ENCODE results near the gene BEGAIN.

Gene BEGAIN, protein sequence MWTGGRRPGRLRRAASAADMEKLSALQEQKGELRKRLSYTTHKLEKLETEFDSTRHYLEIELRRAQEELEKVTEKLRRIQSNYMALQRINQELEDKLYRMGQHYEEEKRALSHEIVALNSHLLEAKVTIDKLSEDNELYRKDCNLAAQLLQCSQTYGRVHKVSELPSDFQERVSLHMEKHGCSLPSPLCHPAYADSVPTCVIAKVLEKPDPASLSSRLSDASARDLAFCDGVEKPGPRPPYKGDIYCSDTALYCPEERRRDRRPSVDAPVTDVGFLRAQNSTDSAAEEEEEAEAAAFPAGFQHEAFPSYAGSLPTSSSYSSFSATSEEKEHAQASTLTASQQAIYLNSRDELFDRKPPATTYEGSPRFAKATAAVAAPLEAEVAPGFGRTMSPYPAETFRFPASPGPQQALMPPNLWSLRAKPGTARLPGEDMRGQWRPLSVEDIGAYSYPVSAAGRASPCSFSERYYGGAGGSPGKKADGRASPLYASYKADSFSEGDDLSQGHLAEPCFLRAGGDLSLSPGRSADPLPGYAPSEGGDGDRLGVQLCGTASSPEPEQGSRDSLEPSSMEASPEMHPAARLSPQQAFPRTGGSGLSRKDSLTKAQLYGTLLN

DNA sequence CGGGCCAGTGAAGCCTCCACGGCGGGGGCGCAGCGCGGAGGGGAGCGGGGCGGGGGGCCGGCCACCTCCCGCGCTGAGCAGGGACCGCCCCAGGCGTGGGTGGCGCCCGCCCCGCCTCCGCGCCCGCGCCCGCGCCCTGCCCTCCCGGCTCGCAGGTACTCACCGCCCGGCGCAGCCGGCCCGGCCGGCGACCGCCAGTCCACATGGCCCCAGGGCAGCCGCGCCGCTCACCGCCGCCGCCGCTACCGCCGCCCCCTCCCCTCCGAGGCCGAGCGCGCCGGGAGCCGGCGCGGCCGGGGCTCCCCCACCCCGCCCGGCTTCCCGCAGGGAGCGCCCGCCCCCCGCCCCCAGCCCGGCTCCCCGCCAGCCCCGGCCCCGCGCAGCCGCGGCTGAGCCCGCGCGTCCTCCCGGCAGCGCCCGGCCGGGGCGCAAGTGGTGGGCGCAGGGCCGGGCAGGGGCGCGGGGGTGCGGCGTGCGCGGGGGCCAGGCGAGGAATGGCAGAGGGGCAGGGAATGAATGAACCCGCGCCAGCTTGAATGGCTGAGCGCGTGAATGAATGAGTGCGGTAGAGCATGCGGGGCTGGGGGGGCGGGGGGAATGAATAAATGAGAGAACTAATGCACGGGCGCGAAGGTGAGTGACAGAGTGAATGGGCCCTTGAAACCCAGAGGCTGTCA is at the start of gene BEGAIN:
BEGAIN (minus strand) TSS at position 332 of the 677 bp plus-strand sequence; CDS start at position 205, 127 bp downstream.
- DNase-seq, result no peak

DNA sequence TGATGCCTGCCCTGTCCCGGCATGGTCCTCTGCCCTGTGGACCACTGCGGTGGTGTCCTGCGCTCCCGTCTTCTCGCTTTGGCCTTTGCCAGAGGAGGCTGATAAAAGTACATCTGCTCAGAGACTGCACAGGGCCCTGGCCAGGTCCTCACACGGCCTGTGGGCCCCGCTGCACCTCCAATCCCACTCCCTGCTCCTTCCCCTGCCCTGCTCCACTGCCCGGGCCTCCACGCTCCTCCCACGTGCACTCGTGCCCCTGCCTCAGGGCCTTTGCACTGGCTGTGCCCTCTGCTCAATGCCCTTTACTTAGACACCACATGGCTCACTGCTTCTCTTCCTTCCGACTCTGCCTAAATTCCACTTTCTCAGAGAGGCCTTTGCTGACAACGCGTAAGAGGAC is 49.3 kb upstream of the BEGAIN start:
- DNase-seq, result no peak

DNA sequence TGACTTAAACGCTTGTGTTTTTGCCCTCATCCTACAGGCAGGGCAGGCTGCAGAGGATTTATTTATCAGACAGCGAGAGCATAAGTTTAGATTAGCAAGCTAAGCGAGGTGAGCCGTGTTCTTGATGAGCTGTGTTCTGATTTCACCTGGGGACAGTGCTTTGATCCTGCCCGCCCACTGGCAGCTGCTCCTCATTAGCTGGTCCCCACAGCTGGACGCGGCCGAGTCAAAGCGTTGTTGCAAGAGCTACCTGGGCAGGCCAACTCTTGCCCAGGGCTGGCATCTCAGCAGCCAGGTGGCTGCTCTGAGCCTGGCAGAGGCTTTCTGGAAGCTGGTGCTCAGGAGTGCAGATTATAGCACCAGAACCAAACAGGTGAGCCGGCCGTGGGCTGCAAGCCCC is 46.8 kb upstream of the BEGAIN start:
- DNase-seq, result no peak

DNA sequence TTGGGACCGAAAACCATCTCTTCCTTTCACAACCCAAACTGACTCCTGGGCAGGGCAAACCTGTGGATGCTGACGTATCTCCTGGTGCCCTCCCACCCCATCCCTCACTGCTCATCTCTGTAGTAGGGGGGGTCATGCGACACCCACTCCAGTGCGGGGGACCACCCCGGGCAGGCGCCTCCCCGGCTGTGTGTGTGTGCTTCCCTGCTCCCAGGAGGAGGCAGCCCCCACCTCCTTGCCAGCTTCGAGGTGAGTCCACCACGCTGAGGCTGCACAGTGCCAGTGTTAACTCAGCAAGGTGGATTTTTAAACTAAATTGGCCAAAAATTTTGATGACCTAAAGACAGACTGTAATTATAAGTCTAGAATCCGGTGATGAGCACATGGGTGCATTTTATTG is 46.2 kb upstream of the BEGAIN start:
- DNase-seq, result no peak

DNA sequence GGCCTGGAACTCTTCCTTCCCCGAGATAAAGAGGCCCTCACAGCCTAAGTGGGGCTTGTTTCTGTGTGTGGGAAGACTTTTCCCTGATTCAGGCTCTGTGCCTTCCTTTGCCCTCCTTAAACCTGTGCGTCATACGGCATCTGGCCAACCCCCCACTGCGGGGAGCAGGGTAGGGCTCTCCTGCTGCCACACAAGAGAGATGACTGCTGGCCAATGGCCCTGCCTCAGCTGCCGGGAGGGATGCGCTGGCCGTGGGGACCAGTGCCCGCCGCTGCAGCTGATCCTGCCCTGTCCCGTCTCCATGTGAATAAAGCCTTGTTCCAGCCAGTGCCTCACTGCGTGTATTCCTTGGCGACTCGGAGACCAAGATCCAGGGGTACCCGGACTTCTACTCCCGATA is 42.5 kb upstream of the BEGAIN start:
- DNase-seq, result no peak

DNA sequence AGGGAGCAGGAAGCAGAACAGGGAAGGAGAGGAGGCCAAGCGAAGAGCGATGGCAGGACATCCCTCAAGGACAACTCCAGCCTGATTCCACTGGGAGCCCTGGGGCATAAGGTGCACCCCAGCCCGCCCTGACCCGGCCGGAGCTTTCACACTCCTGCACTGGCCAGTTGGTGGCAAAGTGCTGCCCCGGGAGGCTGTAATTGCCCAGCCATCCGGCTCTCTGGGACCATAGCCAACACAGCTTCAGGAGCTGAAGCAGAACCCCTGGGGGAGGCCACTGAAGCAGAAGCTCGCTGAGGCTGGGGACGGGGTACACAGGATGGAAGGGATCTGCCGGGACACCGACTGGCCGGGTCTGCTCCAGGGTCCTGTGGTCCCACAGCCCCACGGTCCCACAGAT is 41.9 kb upstream of the BEGAIN start:
- DNase-seq, result no peak

DNA sequence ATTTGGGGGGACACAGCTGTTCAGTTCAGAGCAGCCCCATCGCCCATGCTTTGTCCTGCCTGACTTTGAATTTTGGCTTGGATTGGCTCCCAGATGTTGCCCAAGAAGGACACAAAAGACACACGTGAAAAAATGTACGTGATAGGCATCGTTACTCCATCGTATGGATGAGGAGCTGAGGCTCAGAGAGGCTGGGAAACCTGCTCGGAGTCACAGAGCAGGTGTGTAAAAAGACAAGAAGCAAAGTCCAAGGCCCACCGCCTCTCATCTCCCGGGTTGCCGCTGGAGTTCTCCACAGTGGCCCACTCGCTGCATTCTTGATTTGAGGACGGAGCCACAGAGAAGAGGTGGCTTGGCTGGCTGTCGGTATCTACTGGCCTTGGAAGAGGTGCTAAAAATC is 41.0 kb upstream of the BEGAIN start:
- no peak for DNase-seq

DNA sequence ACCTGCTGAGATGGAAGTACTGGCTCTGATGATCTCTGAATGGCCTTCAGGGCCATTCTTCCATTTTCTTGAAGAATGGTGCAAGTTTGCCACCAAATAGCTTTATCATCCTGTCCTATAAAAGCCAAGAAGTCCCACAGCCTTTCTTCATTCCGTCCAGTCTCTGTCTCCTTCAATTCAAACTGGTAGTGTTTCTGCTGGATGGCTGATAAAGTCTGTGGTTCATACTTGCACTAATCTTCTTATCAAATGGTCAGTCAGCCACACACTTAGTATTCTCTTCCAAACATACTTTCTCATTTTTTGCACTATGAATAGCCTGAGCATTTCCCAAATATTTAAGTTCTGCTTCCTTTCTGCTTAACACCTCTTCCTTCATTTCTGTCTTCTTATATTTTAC is 39.4 kb upstream of the BEGAIN start:
- DNase-seq, result no peak

DNA sequence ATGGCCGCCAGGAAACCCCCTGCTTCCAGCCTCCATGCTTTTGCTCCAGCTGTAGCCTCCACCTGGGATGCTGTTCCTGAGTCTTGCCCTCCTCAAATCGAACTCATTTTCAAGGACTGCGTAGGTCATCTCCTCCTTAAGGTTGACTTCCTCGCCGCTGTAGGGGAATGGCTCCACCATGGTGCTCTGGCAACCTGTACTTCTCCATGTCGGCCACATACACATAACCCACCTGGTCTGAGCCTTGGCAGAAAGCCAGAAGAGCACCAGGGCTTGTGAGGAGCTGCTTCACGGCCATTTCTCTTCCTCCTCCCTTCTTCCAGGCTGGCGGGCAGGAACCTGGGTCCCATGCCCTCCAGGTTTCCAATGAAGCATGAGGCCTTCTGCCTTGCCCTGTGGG is 36.7 kb upstream of the BEGAIN start:
- no peak for DNase-seq

DNA sequence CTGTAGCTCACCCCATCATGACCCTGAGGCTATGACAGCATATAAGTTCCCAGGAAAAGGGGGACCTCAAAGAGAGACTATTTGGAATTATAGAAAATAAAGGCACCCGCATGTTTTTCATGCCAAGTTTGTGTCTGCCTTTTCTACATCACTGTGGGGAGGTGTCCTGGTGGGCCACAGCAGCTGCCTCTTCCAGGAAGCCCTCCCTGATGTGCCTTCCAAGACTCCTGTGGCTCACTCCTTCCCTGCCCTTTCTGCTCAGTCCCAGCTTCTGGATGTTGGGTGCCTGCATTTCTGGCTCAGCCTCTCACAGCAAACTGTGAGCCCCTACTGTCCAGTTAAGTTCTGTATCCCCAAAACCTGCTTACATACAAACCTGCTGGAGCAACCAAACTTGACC is 36.3 kb upstream of the BEGAIN start:
- no peak for DNase-seq

DNA sequence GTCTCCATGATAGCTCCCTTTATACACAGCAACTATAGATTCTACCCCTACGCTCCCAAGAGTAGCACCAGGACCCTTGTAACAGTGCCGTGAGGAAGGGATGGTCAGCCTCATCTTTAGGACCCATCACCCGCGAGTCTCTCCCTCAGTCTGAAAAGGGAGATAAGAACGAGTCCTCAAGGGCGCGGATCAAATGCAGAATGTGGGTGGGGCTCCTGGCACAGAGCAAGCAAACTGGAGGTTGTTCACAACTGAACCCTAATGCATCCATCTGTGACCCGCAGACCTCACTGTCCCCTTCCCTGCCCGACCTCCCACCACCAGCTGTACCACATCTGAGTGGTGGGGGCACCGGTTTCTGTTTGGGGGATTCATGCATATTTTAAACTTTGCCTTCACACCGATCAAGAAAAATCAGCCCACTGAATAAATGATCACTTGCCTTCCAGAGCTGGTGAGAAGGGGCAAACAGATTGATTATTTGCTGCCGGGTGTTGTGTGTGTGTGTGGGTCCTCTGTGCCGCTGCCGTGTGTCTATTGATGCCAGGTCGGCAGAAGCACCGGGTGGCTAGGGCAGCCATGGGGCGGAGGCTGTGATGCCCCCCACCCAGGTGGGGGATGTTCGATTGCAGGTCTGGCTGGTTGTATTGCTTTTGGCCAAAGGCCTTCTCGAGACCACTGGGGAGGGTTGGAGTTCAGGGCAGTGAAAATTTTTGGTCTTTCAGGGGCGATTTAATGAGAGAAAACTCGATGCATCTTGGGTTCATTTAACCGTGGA is 35.7 kb upstream of the BEGAIN start:
- DNase-seq, result no peak

DNA sequence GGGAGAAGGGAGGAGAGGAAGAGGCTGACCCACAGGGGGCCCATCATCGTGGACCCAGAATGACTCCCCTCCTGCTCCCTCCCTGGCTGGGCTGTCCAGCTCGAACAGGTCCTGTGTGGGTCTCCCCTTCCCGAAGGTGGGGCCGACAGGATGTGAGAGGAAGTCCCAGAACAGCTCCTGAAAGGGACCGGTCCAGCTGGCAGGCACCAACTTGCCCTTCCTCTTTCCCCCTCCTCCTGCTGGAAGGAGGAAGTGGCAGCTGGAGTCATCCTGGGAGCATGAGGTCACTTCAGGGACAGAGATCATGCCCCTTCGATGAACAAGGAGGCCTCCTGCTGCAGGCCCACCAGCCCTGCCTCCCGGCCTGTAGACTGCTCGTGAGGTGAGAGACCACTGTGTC is 35.0 kb upstream of the BEGAIN start:
- DNase-seq, result no peak

DNA sequence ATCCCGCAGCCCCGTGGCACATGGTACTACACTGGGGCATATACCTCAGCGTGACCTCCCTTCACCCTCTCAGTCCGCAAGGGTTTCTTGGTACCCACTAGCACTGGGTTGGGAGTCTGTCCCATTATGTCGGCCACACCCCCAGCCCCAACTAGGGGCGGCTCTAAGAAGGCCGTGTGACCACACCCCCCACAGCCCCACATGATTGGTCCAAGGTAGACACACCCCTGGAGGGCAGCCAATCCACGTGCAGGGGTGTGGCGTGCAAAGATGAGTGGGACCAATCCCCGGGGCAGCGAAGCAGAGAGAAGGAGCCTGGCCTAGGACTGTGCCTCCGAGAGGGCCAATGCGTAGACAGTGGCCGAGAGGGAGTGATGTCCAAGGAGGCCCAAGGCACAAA is 34.6 kb upstream of the BEGAIN start:
- no peak for DNase-seq

DNA sequence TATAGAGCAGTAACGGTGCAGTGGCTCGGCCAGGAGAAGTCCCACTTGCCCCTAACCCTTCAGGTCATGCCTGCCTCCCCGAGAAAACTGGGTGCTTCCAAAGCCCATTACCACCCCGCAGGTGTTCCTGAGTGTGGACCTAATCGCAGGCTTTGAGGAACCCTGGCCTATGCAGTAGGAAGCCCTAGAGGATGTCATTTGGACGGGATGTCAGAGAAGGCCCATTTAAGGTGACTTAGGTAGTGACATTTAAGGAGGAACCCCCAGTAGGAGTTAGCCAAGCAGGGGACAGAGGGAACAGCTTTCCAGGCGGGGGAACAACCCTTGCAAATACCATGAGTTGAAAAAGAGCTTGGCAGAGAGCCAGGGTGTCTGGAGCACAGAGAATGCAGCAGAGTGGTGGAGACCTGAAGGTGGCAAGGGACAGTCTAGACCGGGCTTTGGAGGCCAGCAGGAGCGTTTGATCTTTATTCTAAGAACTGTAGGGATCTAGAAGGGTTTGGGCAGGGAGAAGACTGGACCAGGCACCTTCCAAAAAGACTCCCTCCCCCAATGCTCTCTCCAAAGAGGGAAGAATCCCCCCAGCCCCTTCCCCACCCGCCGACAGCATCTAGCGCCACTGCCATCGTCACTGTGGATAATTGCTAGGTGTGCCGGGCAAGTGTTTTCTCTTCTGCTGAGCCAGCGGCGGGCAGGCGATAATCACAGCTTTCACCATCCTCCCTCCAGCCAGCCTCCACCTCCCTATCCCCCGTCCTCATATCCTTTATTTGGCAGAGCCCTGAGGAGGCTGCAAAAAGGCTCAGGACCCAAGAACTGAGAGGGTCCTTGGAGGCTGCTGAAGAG is 33.3 kb upstream of the BEGAIN start:
- no peak for DNase-seq

DNA sequence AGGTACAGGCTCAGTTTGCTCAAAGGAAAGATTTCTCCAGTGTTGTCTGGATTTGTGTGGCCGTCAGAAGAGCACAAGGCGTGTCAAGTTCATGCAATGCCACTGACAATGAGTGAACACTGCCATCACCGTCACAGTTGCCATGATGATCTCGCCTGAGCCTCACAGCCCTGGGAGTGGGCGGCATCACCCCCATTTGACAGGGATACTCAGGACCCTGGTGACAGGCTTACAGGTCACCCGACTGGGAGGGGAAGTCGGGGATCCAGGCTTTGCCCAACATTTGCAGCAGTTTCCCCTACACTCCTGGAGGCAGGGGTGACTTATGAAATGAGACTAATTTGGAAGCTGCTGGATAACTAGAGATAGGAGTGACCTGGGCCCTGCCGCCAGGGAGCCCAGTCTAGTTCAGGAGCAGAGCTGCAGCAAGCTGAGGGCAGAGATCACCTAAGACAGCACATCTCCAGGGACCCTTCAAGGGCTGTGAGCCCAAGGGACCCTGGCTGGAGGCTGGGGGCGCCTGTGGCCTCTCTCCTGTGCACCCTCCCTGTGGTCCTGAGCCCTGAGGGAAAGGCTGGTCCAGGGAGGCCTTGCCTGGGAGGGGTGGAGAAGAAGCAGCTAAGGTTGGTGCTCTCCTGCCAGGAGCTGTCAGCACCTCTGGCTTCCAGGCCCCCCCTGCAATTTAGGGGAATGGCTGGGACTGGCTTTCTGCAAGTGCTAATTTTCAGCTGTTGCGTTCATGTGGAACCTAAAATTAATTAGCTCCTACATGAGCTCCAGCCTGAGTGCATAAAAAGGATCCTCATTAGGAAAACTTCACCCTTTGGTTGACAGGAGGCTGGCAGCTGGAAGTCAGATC is 32.4 kb upstream of the BEGAIN start:
- no peak for DNase-seq

DNA sequence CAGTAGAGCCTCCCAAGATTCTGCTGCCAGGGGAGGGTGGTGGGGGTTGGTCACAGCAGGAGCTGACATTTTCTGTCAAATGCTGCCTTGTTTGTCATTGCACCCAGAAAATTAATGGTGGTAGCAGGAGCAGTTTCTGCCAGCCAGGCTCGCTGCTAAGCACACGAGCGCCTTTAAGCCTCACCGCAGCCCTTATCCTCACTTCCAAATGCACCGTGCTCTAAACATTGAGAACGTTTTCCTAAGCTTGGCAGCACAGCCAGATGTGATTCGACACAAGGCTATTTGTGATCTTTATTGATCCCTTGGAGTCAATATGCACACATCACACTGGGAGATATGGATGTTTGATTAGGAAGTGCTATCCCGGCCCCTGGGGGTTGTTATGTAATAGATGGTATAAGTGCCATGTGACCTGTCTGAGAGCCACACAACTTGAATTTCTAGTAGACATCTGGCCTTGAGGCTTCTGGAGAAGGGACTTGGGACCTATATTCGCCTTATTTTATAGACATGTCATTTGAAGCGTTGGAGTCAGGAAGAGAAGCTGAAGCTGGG is 31.6 kb upstream of the BEGAIN start:
- no peak for DNase-seq

DNA sequence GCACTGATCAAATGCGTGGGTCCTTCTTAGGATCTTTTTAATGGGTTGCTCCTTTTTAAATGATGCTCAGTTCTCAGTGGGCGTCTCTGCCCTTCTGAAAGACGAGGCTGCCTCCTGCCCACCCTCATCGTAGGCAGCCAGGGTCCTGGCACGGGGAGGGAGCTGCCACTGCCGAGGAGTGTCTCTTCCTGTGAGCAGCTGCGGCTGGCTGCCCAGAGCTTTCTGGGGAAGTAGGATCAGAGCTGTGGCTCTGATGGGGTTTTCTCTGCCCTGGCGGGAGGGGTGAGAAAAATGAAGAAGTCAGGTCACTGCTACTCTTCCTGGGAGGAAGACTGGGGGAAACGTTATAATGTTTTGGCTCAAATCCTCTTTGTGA is 31.1 kb upstream of the BEGAIN start:
- DNase-seq, result no peak

DNA sequence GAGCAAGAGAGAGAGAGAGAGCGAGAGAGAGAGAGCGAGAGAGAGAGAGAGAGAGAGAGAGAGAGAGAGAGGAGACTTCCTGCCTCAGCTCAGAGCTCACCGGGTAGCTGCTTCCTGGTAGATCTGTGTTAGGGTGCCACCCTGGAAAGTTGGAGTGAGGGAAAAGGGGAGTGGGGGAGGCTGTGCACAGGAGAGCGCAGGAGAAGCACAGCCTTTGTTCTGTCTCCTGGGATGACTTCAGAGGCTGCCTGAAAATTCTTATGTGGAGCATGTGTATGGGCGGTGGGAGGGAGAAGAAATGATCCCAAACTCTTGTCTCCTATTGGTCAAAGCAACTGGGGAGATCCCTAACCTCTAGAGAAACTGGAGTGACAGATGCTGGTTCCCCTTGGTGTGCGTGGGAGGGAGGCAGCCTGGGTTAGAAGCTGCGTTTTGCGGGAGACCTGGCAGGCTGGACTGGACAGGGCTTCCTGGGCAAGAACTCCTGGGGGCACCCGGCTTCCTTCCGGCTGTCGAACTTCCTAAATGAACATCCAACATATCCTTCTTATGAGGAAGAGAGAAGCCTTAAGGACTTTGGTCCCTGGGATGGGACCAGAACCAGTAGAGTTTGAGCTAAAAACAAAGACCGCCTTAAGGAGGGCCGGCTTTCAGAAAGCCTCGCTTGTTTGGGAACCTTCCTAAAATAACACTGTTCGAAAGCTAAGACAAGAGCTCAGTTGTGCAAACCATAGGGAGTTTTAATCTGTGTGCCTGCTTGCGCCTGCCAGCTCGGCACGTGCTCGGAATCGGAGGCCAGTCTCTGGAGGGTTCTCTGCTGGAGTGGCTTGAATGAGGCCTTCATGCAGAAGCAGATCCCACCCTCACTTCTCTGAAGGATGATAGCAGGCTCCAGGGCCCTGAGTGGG is 30.4 kb upstream of the BEGAIN start:
- DNase-seq, result no peak

DNA sequence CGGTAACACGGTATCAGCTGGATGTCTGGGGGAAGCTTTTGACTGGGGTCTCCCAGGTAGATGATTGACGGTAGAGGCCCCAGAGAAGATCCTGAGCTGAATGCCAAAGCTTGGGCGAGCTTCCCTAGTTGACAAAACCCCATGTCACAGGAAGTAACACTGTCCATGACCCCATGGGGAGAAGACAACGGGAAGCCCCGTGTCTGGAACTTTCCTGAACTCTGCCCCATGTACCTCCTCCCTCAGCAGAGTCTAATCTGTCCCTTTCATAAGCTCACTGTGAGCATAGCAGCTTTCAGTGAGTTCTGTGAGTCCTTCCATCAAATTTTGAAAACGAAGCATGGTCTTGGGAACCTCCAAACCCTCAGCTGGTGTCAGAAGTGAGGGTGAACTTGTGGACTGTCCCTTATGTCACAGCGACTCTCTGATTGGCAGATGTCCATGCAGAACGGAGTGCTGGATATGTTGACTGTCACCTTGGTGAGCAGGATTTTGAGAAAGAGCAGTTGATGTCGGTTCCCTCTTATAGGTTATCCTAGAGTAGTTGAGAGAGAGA is 29.7 kb upstream of the BEGAIN start:
- no peak for DNase-seq
